NCI-H510A (cell line): ENCODE results near the gene RPL3.

Experiments
- DNase-seq: peaks from one replicate; lab custom pipeline; 2025; lab: John Stamatoyannopoulos, UW

The RPL3 gene

GRCh38 chr22:39299829-39300178 is 19.6 kb downstream of the RPL3 start:
- no peak for DNase-seq

- DNase-seq = no peak
Observed at GRCh38 chr22:39298241-39298987, 21.0 kb downstream of the RPL3 start.

GRCh38 chr22:39297490-39298240 is 21.8 kb downstream of the RPL3 start:
- peak; percentile 78 for DNase-seq

- no peak for DNase-seq
Observed at GRCh38 chr22:39296981-39297489, 22.4 kb downstream of the RPL3 start.

GRCh38 chr22:39296535-39296934 is 22.9 kb downstream of the RPL3 start:
- no peak for DNase-seq

- DNase-seq = no peak
Observed at GRCh38 chr22:39294571-39295468, 24.6 kb downstream of the RPL3 start.

GRCh38 chr22:39293766-39294368 is 25.6 kb downstream of the RPL3 start:
- DNase-seq = no peak

GRCh38 chr22:39292561-39293074 is 26.8 kb downstream of the RPL3 start:
- DNase-seq = peak; percentile 58

GRCh38 chr22:39292031-39292462 is 27.4 kb downstream of the RPL3 start:
- no peak for DNase-seq

- DNase-seq = no peak
Observed at GRCh38 chr22:39291523-39291922, 27.9 kb downstream of the RPL3 start.

GRCh38 chr22:39290724-39291161 is 28.7 kb downstream of the RPL3 start:
- DNase-seq = no peak

GRCh38 chr22:39289975-39290720 is 29.3 kb downstream of the RPL3 start:
- DNase-seq = no peak

- DNase-seq = no peak
Observed at GRCh38 chr22:39289533-39289932, 29.9 kb downstream of the RPL3 start.

GRCh38 chr22:39288135-39288898 is 31.1 kb downstream of the RPL3 start:
- DNase-seq = no peak

GRCh38 chr22:39287076-39287725 is 32.2 kb downstream of the RPL3 start:
- DNase-seq = no peak

- no peak for DNase-seq
Observed at GRCh38 chr22:39284983-39285382, 34.4 kb downstream of the RPL3 start.

GRCh38 chr22:39284142-39284980 is 35.1 kb downstream of the RPL3 start:
- no peak for DNase-seq

GRCh38 chr22:39283322-39284141 is 35.9 kb downstream of the RPL3 start:
- DNase-seq = no peak
